ENCODE measurements around the gene PXN.

- TF ChIP-seq EZH2phosphoT487 (IDR thresholded peaks at IDR 0.05) = no peak
- TF ChIP-seq CTCF (IDR thresholded peaks at IDR 0.05) = no peak
- no peak for TF ChIP-seq EZH2 (IDR thresholded peaks at IDR 0.05)
These were observed 46.6 kb downstream of the PXN start for GRCh38 chr12:120218680-120219606.
